ENCODE measurements around the gene OTOL1.

DNA sequence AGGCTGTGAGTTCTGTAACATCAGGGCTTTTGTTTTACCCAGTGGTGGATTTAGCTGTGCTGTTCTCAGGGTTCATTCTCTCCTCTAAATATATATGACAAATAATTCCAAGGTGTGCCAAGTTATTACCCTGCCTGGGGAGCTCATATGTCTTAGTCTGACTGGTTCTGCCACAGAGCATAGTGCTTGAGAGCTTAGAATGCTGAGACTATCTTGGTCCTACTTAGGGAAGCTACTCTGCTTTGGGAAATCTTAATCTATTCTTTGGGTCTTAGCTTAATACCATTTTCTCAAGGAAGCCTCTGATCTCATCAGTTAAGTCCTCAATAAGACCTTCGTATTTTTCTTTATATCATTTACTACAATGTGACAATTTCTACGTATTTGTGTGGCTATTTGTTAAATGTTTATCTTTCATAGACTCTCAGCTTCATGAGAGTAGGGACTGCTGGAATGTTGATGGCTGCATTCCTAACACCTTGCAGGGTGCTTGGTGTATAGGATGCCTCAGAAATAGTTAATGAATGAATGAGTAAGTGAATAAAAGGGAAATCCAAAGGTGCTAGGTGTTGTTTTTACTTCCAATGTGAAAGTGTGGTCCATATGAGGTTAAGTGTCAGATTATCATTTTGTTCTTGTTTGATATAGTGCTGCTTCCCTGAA lies 1.8 kb downstream of the OTOL1 start:
- TF ChIP-seq, protein P1, sequence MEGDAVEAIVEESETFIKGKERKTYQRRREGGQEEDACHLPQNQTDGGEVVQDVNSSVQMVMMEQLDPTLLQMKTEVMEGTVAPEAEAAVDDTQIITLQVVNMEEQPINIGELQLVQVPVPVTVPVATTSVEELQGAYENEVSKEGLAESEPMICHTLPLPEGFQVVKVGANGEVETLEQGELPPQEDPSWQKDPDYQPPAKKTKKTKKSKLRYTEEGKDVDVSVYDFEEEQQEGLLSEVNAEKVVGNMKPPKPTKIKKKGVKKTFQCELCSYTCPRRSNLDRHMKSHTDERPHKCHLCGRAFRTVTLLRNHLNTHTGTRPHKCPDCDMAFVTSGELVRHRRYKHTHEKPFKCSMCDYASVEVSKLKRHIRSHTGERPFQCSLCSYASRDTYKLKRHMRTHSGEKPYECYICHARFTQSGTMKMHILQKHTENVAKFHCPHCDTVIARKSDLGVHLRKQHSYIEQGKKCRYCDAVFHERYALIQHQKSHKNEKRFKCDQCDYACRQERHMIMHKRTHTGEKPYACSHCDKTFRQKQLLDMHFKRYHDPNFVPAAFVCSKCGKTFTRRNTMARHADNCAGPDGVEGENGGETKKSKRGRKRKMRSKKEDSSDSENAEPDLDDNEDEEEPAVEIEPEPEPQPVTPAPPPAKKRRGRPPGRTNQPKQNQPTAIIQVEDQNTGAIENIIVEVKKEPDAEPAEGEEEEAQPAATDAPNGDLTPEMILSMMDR (IDR thresholded peaks at IDR 0.05; ENCODE audit: low read depth, low read length): no peak
- no peak for TF ChIP-seq POLR2A (IDR thresholded peaks at IDR 0.05; ENCODE audit: extremely low read depth, insufficient read length)
- TF ChIP-seq, protein P2, sequence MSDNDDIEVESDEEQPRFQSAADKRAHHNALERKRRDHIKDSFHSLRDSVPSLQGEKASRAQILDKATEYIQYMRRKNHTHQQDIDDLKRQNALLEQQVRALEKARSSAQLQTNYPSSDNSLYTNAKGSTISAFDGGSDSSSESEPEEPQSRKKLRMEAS (IDR thresholded peaks at IDR 0.05; ENCODE audit: low read depth, low read length): no peak
- no peak for TF ChIP-seq MYC (IDR thresholded peaks at IDR 0.05; ENCODE audit: low read depth, low read length)
